ENCODE data around the gene AQP11.
A peak's percentile ranks its signal among the peaks of the same experiment; 100 is the strongest.
"Not testable (repeated sequence)": the region's sequence is repeated elsewhere in the genome, so short reads cannot be mapped to it uniquely, and the experiment has no call there.

Gene AQP11

GRCh38 chr11:77593883-77594282 lies 4.1 kb downstream of the AQP11 start:
- no peak for DNase-seq

GRCh38 chr11:77596626-77597025 lies 6.9 kb downstream of the AQP11 start:
- DNase-seq: no peak

DNA sequence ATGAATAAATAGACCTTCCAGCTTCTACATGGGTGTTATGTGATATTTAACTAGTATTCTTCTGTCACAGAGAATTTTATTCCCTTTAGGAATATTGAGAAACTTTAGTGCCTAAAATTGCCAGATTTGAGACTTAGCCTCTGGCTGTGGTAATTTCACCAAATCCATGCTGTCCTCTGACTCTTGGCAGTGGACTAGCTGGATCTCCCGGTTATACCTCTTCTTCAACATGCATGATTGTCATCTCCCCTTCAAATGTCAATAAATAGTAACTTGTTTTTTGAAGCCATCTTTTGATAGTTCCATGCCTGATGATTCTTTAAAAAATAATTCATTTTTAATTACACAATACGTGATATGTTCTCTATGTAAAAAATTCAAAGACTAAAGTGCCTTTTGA lies 8.4 kb downstream of the AQP11 start:
- DNase-seq: no peak

- DNase-seq: no peak
These were observed 12.8 kb downstream of the AQP11 start for GRCh38 chr11:77602381-77603088.

DNA sequence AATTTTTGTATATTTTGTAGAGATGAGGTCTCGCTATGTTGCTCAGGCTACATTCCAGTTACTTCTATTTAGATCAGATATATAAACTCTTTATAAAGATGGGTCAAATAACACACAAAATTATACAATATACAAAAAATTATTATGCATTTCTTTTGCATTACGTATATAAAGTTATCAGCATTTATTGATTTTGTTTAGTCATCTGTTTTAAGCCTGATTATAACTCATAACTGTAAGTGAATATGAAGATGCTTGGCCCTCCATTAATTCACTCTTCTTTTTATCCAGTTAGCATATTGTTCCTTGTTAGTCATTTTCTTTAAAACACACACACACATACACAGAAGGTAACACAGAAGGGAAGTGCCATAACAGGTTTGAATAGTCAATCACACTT lies 14.5 kb downstream of the AQP11 start:
- no peak for DNase-seq

DNA sequence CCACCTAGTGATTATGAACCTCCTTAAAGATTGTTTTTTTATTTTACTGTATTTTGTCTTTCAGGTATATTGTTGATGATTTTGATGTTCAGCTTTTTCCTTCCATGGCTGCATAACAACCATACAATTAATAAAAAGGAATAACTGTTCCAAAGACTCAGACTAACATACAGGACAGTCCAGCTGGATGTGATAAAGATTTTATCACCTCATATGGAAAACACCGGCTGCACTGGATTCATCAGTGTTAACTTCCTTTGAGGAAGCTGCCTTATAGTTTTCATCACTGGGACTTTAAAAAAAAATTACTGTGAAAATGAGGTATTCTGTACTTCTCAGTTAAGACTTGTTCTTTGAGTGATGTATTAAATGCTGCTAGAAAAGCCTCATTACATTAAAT lies 19.5 kb downstream of the AQP11 start:
- DNase-seq: no peak

DNA sequence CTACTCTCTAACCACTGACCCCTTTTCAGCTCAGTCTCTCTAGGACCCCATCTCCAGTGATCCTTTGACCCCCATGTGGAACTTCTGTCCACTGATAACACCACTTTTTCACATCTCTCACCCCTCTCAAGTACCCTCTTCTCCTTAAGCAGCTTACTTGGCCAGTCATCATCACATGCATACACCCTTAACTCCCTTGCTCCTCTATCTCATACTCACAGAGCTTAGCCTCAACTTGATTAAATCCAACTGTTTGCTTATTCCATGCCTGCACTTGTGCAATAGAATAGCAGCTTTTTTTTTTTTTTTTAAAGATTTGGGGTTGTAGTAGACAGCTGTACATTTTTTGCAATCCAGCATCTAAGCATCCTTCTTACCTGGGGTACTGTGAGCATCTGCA lies 22.2 kb downstream of the AQP11 start:
- DNase-seq: no peak

DNA sequence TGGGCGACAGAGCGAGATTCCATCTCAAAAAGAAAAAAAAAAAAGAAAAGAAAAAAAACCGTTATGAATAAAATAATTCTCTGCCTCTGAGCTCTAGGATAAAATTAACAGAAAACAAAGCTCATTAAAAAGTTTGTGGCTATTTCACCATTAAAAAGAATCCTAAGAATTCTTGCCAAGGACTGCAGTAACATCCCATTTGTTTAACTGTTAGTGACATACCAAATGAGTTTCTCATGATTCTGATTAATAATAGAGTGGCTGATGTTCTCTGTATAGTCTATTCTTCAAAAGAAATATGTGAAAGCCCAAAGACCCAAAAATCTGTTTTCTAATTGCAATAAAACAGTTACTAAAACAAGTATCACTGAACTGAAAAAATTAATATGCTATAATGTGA lies 28.1 kb downstream of the AQP11 start:
- DNase-seq: no peak

- peak in 1 of 2 experiments; percentile 46 for DNase-seq
These were observed 29.9 kb downstream of the AQP11 start for GRCh38 chr11:77619576-77620198.

DNA sequence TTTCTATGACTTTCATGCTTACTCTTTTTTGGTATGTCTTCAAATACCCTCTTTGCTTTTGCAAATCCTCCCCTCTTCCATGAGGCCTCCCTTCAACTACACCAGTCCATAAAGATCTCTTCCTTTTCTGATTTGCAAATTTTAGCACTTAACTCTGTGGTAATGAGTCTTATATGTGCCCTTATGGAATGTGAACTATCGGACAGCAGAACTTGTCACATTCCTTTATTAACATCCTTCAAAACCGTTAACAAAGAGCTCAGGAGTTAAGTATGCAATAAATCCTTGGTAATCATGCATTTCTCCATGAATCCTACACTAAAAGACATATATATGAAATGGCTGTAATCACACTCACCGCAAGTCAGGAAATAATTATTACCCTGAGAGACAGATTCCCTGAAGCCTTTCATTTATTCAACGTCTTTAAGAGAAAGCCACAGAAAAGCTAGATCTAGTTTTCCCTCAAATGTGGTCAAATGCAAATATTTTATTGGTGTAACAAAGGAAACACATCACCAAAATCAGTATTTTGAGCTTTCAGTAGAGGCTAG lies 40.5 kb downstream of the AQP11 start:
- DNase-seq: no peak

DNA sequence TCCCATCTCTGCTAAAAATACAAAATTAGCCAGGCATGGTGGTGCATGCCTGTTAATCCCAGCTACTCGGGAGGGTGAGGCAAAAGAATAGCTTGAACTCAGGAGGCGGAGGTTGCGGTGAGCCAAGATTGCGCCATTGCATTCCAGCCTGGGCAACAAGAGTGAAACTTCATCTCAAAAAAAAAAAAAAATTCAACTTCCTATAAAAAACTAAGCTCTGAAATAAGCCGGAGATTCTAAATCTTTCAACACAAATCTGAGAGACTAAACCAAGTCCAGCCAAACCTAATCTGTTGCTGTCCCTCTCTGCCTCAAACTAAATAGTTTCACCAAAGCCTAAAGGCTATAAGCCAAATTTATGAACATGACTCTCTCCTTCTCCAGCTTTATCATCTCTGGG lies 44.2 kb downstream of the AQP11 start:
- not testable (repeated sequence) for DNase-seq

DNA sequence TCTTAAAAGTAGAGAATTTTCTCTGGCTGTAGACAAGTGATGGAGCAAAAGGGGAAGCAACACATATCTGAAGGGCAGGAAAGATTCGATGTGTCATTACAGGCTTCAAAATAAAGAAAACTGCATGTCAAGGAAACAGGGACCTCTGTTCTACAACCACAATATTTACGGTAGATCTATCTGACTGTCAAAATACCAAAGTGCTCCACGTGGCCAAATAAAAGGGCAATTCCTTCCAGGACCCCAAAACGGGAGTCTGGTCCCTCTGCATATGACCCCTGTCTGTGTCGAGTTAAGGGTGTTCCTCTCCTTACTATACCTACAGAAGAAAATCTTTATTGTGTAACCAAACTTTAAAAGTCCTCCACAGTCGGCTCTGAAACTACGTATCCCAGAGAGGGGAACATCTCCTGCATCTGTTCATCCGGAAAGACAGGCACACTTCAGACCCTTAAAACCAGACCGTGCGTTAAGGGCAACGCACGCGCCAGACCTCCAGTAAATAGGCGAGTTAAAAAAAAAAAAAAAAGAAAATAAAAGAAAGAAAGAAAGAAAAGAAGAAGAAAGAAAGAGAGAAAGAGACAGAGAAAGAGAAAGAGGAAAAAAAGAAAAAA lies 47.1 kb downstream of the AQP11 start:
- DNase-seq: no peak

DNA sequence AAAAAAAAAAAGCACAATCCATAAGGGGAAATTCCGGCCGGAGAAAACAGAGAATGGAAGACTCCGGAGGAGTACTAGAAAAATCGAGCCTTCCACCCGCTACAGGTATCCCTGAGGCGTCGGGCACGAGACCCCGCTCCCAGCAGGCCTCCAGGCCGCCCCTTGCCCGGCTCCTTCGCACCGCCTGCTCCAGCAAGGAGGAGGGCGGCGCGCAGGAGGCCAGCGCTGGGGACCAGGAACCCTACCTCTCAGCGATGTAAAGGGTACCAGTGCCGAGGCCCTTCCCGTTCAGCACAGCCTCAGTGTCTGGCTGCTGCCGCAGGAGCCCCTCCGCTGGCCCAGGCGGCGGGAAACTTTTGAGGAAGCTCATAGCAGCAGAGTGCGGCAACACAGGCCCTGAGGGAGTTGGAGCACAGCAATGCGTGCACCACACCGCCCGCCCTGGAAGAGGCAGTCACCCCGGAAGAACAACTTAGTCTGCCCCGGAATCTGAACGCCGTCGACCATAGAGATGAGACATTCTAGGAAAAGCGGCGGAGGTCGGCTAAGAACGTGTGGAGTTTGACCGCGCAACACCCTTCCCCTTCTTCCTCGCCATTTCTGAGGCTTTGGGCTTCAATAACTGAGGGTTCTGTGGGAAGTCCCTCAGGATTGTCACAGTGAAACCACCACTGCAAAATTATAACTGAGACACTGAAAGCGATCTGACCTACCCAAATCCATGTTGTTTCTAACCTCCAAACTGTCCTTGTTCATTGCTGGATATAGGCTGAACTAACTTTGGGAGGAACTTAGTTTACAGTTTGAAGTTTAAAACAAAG lies 47.8 kb downstream of the AQP11 start, which contains the start of gene CLNS1A:
Gene CLNS1A, minus strand, starts transcription at position 450 of the 821 bp plus-strand sequence. Its CDS starts 80 bp downstream, at position 370.
- peak; percentile 88 to 90 for DNase-seq

DNA sequence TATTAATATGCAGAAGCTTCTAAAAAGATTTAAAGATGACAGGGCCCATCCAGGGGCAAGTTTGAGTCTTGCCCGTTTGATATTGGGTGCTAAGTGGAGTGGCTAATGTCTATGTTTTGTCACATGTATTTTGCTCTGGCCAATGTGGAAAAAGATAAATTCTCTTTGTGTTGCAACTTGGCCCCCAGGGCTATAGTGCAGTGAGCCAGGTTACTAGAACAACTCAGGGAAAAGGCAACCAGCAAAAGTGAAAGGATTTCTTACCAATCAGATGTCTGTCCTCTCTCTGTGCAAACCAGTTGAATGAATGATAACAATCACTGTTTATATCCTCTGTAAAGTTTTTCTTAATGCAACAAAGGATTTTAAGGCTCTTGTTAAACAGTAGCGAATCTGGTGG lies 52.5 kb downstream of the AQP11 start:
- no peak for DNase-seq

GRCh38 chr11:77644887-77645286 lies 55.1 kb downstream of the AQP11 start:
- DNase-seq: no peak

- no peak for DNase-seq
These were observed 58.0 kb downstream of the AQP11 start for GRCh38 chr11:77647654-77648305.

DNA sequence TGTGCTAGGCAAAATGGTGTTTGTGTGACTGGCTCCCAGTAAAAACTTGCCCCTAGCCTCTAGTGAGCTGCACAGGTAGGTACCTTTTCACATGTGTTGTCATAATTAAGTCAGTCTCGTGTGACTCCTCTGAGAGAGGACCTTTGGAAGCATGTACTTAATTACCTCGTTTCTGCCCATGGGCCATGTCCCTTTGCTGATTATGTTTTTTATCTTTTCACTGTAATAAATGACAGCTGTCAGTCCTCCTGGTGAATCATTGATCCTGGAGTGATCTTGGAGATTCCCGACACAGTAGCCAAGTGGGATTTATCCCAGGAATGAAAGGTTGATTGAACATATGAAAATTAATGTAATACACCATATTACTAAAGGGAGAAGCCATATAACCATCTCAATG lies 60.4 kb downstream of the AQP11 start:
- no peak for DNase-seq

GRCh38 chr11:77654770-77655434 lies 65.1 kb downstream of the AQP11 start:
- no peak for DNase-seq

DNA sequence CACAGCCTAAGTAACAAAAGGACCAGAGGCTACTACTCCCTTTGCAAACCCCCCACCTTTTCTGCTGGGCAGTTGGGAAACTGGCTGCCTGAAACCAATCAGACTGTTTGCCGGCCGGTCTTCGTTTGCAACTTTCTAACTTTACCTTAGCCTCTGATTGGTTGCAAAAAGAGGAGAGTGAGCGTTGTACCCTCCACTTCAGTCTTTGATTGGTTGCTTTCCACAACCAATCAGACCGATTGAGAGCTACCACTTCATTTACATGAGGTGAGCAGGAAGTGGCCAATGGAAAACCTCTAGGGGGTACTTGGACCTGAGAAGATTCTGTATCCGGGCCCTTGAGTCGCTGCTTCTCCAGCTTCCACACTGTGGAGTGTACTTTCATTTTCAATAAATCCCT lies 66.6 kb downstream of the AQP11 start:
- no peak for DNase-seq

GRCh38 chr11:77658213-77659013 lies 68.7 kb downstream of the AQP11 start:
- no peak for DNase-seq

Data from NCI-H446 (cell line).